Endothelial cell of umbilical vein (primary cell): Measurements from ENCODE around the gene VPS37D. TPM values are rescaled to one million over a fixed set of nuclear protein-coding genes. Genes with fewer than 3 reads are reported as not detected.

Experiments
- BruUV-seq: library from RNA; stranded (reverse); fragments of 400-500 nt; replicated peaks from 2 replicates; lab custom pipeline; 2021; lab: Mats Ljungman, UMichigan
- CTCF ChIA-PET: fragments of 300-600, 350-600 bp; sonication (Branson Sonifier 250); formaldehyde crosslinking; loops from one replicate; lab custom pipeline; 2021; ENCODE audit warnings: antibody characterized with exemption, inconsistent platforms; lab: Charles Lee
- POLR2A ChIA-PET: fragments of 300-600, 350-600 bp; sonication (Branson Sonifier 250); formaldehyde crosslinking; loops from one replicate; lab custom pipeline; 2021; ENCODE audit warnings: antibody characterized with exemption, inconsistent platforms; lab: Charles Lee
- DNase-seq: peaks from one replicate; pipeline ENCODE4 v3.0.0-alpha.2; 2011; ENCODE audit warnings: low read depth, low spot score
- FAIRE-seq: peaks from 2 replicates; lab custom pipeline; 2011; peaks lifted over from hg19 to GRCh38; lab: Jason Lieb, UNC
- H2AFZ ChIP-seq: 2 replicates; pipeline ENCODE4 v1.6.0; 2012; ENCODE audit warnings: low read depth, low read length, control low read depth, inconsistent platforms
- H3K27ac ChIP-seq: 2 replicates; pipeline ENCODE4 v1.5.1; 2011; ENCODE audit warnings: low read depth, mild to moderate bottlenecking, control low read depth, low read length, moderate library complexity; ENCODE audit not compliant: insufficient read depth
- H3K27me3 ChIP-seq, 2 experiments: 2 replicates each; pipeline versions ENCODE4 v1.6.0 to v1.6.1; 2011; ENCODE audit warnings: low read length in 2 of 2, mixed read lengths in 1 of 2; ENCODE audit not compliant: control insufficient read depth in 2 of 2, insufficient read depth in 2 of 2
- H3K36me3 ChIP-seq, 2 experiments: 2 replicates in 1 of 2; 3 replicates in 1 of 2; pipeline ENCODE4 v1.5.1; 2011; ENCODE audit warnings: low read length in 2 of 2, mild to moderate bottlenecking in 1 of 2, moderate library complexity in 1 of 2; ENCODE audit not compliant: control insufficient read depth in 2 of 2, insufficient read depth in 2 of 2; ENCODE audit errors: extremely low read depth in 1 of 2
- H3K4me1 ChIP-seq: 3 replicates; pipeline ENCODE4 v1.5.1; 2011; ENCODE audit warnings: mild to moderate bottlenecking, low read length; ENCODE audit not compliant: control insufficient read depth, insufficient read depth; ENCODE audit errors: extremely low read depth
- H3K4me2 ChIP-seq: 2 replicates; pipeline ENCODE4 v1.6.1; 2011; ENCODE audit warnings: low read length, control low read depth, mixed read lengths; ENCODE audit not compliant: insufficient read depth
- H3K4me3 ChIP-seq, 3 experiments: fragments of 200-600 bp in 1 of 3; sonication (generic), shearing (Covaris generic) in 1 of 3; replicated peaks in 1 of 3; 2 replicates each; pipeline ENCODE4 v1.5.1; 2011 to 2016; ENCODE audit warnings: control low read depth in 3 of 3, low read length in 3 of 3, mild to moderate bottlenecking in 2 of 3, inconsistent platforms in 1 of 3, low read depth in 1 of 3, moderate library complexity in 1 of 3; ENCODE audit not compliant: insufficient read depth in 1 of 3
- H3K79me2 ChIP-seq: 2 replicates; pipeline ENCODE4 v1.6.0; 2012; ENCODE audit warnings: low read length, inconsistent platforms; ENCODE audit not compliant: control insufficient read depth, insufficient read depth
- H3K9ac ChIP-seq: replicated peaks from 2 replicates; pipeline ENCODE3; 2011; ENCODE audit warnings: low read length, control low read depth; ENCODE audit not compliant: insufficient read depth; ENCODE audit errors: extremely low read depth
- H3K9me1 ChIP-seq: replicated peaks from 3 replicates; pipeline ENCODE4 v1.6.0; 2011; ENCODE audit warnings: mild to moderate bottlenecking, low read length; ENCODE audit not compliant: control insufficient read depth, insufficient read depth; ENCODE audit errors: extremely low read depth
- H3K9me3 ChIP-seq: replicated peaks from 2 replicates; pipeline ENCODE4 v1.5.1; 2012; ENCODE audit warnings: low read length, inconsistent platforms; ENCODE audit not compliant: control insufficient read depth, insufficient read depth
- H4K20me1 ChIP-seq: replicated peaks from 2 replicates; pipeline ENCODE3; 2011; ENCODE audit warnings: mild to moderate bottlenecking, low read length; ENCODE audit not compliant: control insufficient read depth, insufficient read depth; ENCODE audit errors: extremely low read depth
- CTCF ChIP-seq, 2 donors: IDR thresholded peaks; 1 replicate in 1 of 2; 2 replicates in 1 of 2; pipeline ENCODE4 v1.5.1; 2011; ENCODE audit warnings: low read length in 2 of 2, mild to moderate bottlenecking in 2 of 2, moderate library complexity in 2 of 2, control low read depth in 1 of 2, inconsistent platforms in 1 of 2, low read depth in 1 of 2; ENCODE audit not compliant: insufficient read depth in 1 of 2; ENCODE audit errors: extremely low read depth in 1 of 2
- JUN ChIP-seq: IDR thresholded peaks from 2 replicates; pipeline ENCODE4 v1.6.1; 2011; ENCODE audit warnings: borderline replicate concordance, low read depth; ENCODE audit not compliant: insufficient read length, insufficient read depth
- MYC ChIP-seq: IDR thresholded peaks from one replicate; pipeline ENCODE4 v1.6.1; 2011; ENCODE audit warnings: mild to moderate bottlenecking, low read depth, low read length
- POLR2A ChIP-seq: IDR thresholded peaks from 2 replicates; pipeline ENCODE4 v1.6.1; 2012; ENCODE audit warnings: low read depth, mild to moderate bottlenecking, control low read depth, low read length
- dilution Hi-C: fragments of 300-500 bp; cut with MboI; formaldehyde crosslinking; loops from one replicate; pipeline ENCODE4 v1.15.0; 2019; ENCODE audit warnings: low sequenced_read_pairs; ENCODE audit not compliant: extremely low pct_ligation_motif_present
- intact Hi-C: fragments of 100-400 bp; cut with micrococcal nuclease; formaldehyde crosslinking; loops from one replicate; pipeline ENCODE4 v1.10.0; 2022
- polyA plus RNA-seq, 4 experiments: library from polyadenylated mRNA; depleted of rRNA in 3 of 4; stranded (reverse) in 3 of 4; unstranded in 1 of 4; fragments of >200 nt; gene quantifications; 2 replicates each; pipeline versions ENCODE4 v1.2.1 to v1.2.3, GENCODE V29; 2011 to 2012; ENCODE audit warnings: missing spikeins in 1 of 4
- total RNA-seq: library from RNA; stranded (reverse); gene quantifications from 2 replicates; pipeline ENCODE4 v1.2.3, GENCODE V29; 2021

Gene VPS37D
- total and polyA plus RNA-seq, 2 donors (not counting 3 experiments of a cell fraction or from before 2014, with no cell fraction given): 2.0 to 2.1 TPM

- BruUV-seq: no TSS peak
- dilution Hi-C loops: no loop called here
- H3K79me2 ChIP-seq: peaks cover 31% of the 10 kb centered on the region
- no peak overlapping the region for H3K4me3 ChIP-seq
- H3K4me2 ChIP-seq: no peak overlapping the region
- no peak overlapping the region for H3K9ac ChIP-seq
- H2AFZ ChIP-seq: no peak overlapping the region
- DNase-seq: no peak
- intact Hi-C loops: no loop called here
- H3K27me3 ChIP-seq: no peaks in the 10 kb centered on the region
- H3K9me3 ChIP-seq: no peaks in the 10 kb centered on the region
- ChIA-PET POLR2A (no interaction called here), CTCF (no interaction called here)
- no peaks in the 10 kb centered on the region for H3K9me1 ChIP-seq
- H3K27ac ChIP-seq: no peak overlapping the region
- no peaks in the 10 kb centered on the region for H4K20me1 ChIP-seq
- no peak for FAIRE-seq
- H3K4me1 ChIP-seq: peaks cover 4% of the 10 kb centered on the region
- TF ChIP-seq MYC: no peak
- TF ChIP-seq CTCF (IDR thresholded peaks at IDR 0.05; ENCODE audit: extremely low read depth in 1 of 2, insufficient read depth in 1 of 2, low read depth in 1 of 2, low read length in 2 of 2): no peak
- peaks cover 4 to 30% of the 10 kb centered on the region in 2 experiments for H3K36me3 ChIP-seq
These were observed 20.7 kb downstream of the VPS37D start for GRCh38 chr7:73688288-73688687.

- no peak for DNase-seq
- Histone ChIP-seq H3K36me3 (peaks cover 6 to 43% of the 10 kb centered on the region in 2 experiments), H3K9ac (no peak overlapping the region), H3K9me1 (no peaks in the 10 kb centered on the region), H3K27ac (no peak overlapping the region), H3K27me3 (no peaks in the 10 kb centered on the region), H3K79me2 (peaks cover 13% of the 10 kb centered on the region), H2AFZ (no peak overlapping the region), H3K4me1 (no peaks in the 10 kb centered on the region), H3K4me2 (no peak overlapping the region), H4K20me1 (no peaks in the 10 kb centered on the region), H3K9me3 (no peaks in the 10 kb centered on the region), H3K4me3 (no peak overlapping the region)
- no TSS peak for BruUV-seq
- intact Hi-C loops: no loop called here
- ChIA-PET CTCF (interaction anchor here (2.8 kb wide), 1 partner anchor 11 kb away, joined by 15 read pairs; no protein-coding TSS in a partner anchor), POLR2A (interaction anchor here (0.6 kb wide), 1 partner anchor 96 kb away, joined by 5 read pairs; no protein-coding TSS in a partner anchor)
- dilution Hi-C loops: no loop called here
- FAIRE-seq: no peak
- TF ChIP-seq JUN (no peak), POLR2A (no peak)
These were observed 23.0 kb downstream of the VPS37D start for GRCh38 chr7:73690646-73691045.
